ENCODE data around the gene NR5A1. TPM values are rescaled to one million over a fixed set of nuclear protein-coding genes. Genes with fewer than 3 reads are reported as not detected.

NR5A1 gene
- total RNA-seq, 1 donor from 2014 or later, result 1.0 TPM

GRCh38 chr9:124503713-124504529 is 3.3 kb downstream of the NR5A1 start:
- Histone ChIP-seq H3K36me3 (no peaks in the 10 kb centered on the region), H3K4me1 (peaks cover 6% of the 10 kb centered on the region), H3K79me2 (ENCODE audit: low read depth) (no peaks in the 10 kb centered on the region), H3K9ac (no peak overlapping the region), H2AFZ (replicated peaks) (peak overlapping the region; percentile 67), H3K4me3 (peak overlapping the region; percentile 35), H3K4me2 (peak overlapping the region; percentile 71), H3K27ac (no peak overlapping the region), H3F3A (ENCODE audit: low read depth) (peaks cover 19% of the 10 kb centered on the region), H3K27me3 (peaks cover 75% of the 10 kb centered on the region), H4K20me1 (ENCODE audit: low read depth) (no peaks in the 10 kb centered on the region), H3K9me3 (ENCODE audit: low read depth) (no peaks in the 10 kb centered on the region)
- peak overlapping the region; percentile 62 for H3K27ac Mint-ChIP-seq
- peaks cover 6% of the 10 kb centered on the region for H3K4me1 Mint-ChIP-seq
- no peak for DNase-seq (ENCODE audit: low spot score)
- H3K4me3 Mint-ChIP-seq, result peak overlapping the region; percentile 87
- H3K27me3 Mint-ChIP-seq (ENCODE audit: insufficient read depth, low read depth), result peaks cover 37% of the 10 kb centered on the region
- no peaks in the 10 kb centered on the region for H3K36me3 Mint-ChIP-seq
- no peaks in the 10 kb centered on the region for H3K9me3 Mint-ChIP-seq
- TF ChIP-seq CTCF (IDR thresholded peaks at IDR 0.05), result no peak
- peak; percentile 100 for TF ChIP-seq EZH2 (IDR thresholded peaks at IDR 0.05)
- peak; percentile 97 for TF ChIP-seq EZH2phosphoT487 (IDR thresholded peaks at IDR 0.05)

GRCh38 chr9:124502711-124503702 is 4.2 kb downstream of the NR5A1 start:
- peaks cover 37% of the 10 kb centered on the region for H3K27me3 Mint-ChIP-seq (ENCODE audit: insufficient read depth, low read depth)
- peaks cover 9% of the 10 kb centered on the region for H3K4me1 Mint-ChIP-seq
- TF ChIP-seq CTCF (IDR thresholded peaks at IDR 0.05), result no peak
- TF ChIP-seq EZH2phosphoT487 (IDR thresholded peaks at IDR 0.05), result peak; percentile 23
- Histone ChIP-seq H2AFZ (replicated peaks) (peak overlapping the region; percentile 75), H3F3A (ENCODE audit: low read depth) (peaks cover 19% of the 10 kb centered on the region), H3K4me3 (peak overlapping the region; percentile 35), H3K79me2 (ENCODE audit: low read depth) (no peaks in the 10 kb centered on the region), H3K9ac (no peak overlapping the region), H3K36me3 (no peaks in the 10 kb centered on the region), H3K27ac (no peak overlapping the region), H3K4me2 (peak overlapping the region; percentile 71), H3K9me3 (ENCODE audit: low read depth) (no peaks in the 10 kb centered on the region), H4K20me1 (ENCODE audit: low read depth) (no peaks in the 10 kb centered on the region), H3K4me1 (peaks cover 6% of the 10 kb centered on the region), H3K27me3 (peaks cover 75% of the 10 kb centered on the region)
- peak overlapping the region; percentile 71 for H3K4me3 Mint-ChIP-seq
- peak; percentile 64 for DNase-seq (ENCODE audit: low spot score)
- no peak overlapping the region for H3K27ac Mint-ChIP-seq
- no peaks in the 10 kb centered on the region for H3K9me3 Mint-ChIP-seq
- no peaks in the 10 kb centered on the region for H3K36me3 Mint-ChIP-seq

- no peak overlapping the region for H3K27ac ChIP-seq
- H3K9me3 Mint-ChIP-seq, result no peaks in the 10 kb centered on the region
- H3K27me3 Mint-ChIP-seq (ENCODE audit: insufficient read depth, low read depth), result peaks cover 40% of the 10 kb centered on the region
- H3K4me1 ChIP-seq, result peaks cover 6% of the 10 kb centered on the region
- peaks cover 75% of the 10 kb centered on the region for H3K27me3 ChIP-seq
- no peak for DNase-seq (ENCODE audit: low spot score)
- no peaks in the 10 kb centered on the region for H3K36me3 Mint-ChIP-seq
- H3K9me3 ChIP-seq (ENCODE audit: low read depth), result no peaks in the 10 kb centered on the region
- TF ChIP-seq CTCF (IDR thresholded peaks at IDR 0.05), result no peak
- H3K4me2 ChIP-seq, result no peak overlapping the region
- H3K4me3 Mint-ChIP-seq, result peak overlapping the region; percentile 43
- H3K4me1 Mint-ChIP-seq, result peaks cover 14% of the 10 kb centered on the region
- H3K27ac Mint-ChIP-seq, result no peak overlapping the region
- H4K20me1 ChIP-seq (ENCODE audit: low read depth), result no peaks in the 10 kb centered on the region
- H3K79me2 ChIP-seq (ENCODE audit: low read depth), result no peaks in the 10 kb centered on the region
- H3F3A ChIP-seq (ENCODE audit: low read depth), result peaks cover 19% of the 10 kb centered on the region
- no peak overlapping the region for H3K9ac ChIP-seq
- H3K36me3 ChIP-seq, result no peaks in the 10 kb centered on the region
- no peak overlapping the region for H3K4me3 ChIP-seq
- H2AFZ ChIP-seq (replicated peaks), result no peak overlapping the region
Observed at GRCh38 chr9:124501771-124502320, 5.4 kb downstream of the NR5A1 start.
